Ovary (tissue), 3 donors: Measurements from ENCODE around the gene C1orf226.

Experiments
- CTCF ChIP-seq, 3 donors: fragments of 450-650 bp in 2 of 3; fragments of 200-600 bp in 1 of 3; IDR thresholded peaks; one replicate each; pipeline versions ENCODE4 v1.5.1 to v1.8.0; 2016 to 2022; ENCODE audit warnings: antibody characterized with exemption in 3 of 3, mild to moderate bottlenecking in 1 of 3
- EP300 ChIP-seq: sonication (generic); formaldehyde crosslinking; IDR thresholded peaks from one replicate; pipeline ENCODE4 v1.6.1; 2017; ENCODE audit warnings: antibody characterized with exemption
- POLR2A ChIP-seq: fragments of 450-650 bp; IDR thresholded peaks from one replicate; pipeline ENCODE4 v1.6.1; 2017; ENCODE audit warnings: antibody characterized with exemption, mild to moderate bottlenecking, moderate library complexity
- donor health status: DM: no; HTN: no; CAD: no.

- TF ChIP-seq CTCF (IDR thresholded peaks at IDR 0.05) (no peak), EP300 (no peak), POLR2A (no peak)
Observed at GRCh38 chr1:162357681-162358266, 23.8 kb upstream of the C1orf226 start.
